Measurements from ENCODE around the gene DOCK1. TPM values are rescaled to one million over a fixed set of nuclear protein-coding genes. Genes with fewer than 3 reads are reported as not detected.
A peak's percentile ranks its signal among the peaks of the same experiment; 100 is the strongest.

The DOCK1 gene
- total and polyA plus RNA-seq, 2 donors (not counting 1 experiment from before 2014, with no cell fraction given), result 20.5 to 91.0 TPM

DNA sequence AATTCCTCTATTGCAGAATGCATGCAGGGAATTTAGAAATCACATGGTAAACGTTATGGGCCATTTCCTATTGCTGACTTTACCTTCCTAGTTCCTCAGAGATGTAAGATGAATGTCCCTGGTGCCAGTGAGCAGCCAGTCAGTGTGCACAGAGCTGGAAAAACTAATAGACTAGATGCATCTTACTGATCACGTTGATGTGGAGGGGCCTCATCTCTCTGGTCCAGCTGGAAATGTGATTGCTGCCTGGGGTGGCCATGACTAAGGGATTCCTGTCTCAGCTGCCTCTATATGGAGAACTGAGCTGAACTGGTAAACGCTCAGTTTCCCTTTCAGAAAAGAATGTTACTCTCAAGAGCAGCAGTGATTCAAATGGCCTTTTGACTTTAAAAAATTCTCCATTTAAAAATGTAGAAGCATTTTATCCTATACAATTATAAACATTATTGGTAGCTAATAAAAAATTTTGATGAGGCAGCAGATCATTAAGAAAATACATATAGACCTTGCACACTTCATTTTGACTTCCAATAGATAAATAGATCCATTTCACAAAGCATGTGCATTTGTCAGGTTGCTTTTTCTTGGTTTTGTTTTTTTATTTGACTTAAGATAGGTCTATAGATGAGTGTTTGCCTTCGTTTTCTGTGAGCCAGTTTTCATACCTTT lies 371.7 kb downstream of the DOCK1 start:
- Histone ChIP-seq H3K9ac (ENCODE audit: insufficient read depth, low read length) (no peak overlapping the region), H3K9me3 (ENCODE audit: control insufficient read depth, insufficient read depth, low read depth, low read length) (no peaks in the 10 kb centered on the region), H3K27me3 (ENCODE audit: control insufficient read depth, insufficient read depth, low read length) (no peaks in the 10 kb centered on the region), H3K4me1 (ENCODE audit: control insufficient read depth, extremely low read depth, insufficient read depth, low read length) (no peaks in the 10 kb centered on the region), H3K4me3 (replicated peaks in 1 of 4; ENCODE audit: control extremely low read depth in 1 of 4, insufficient read depth in 1 of 4, low read depth in 3 of 4, low read length in 4 of 4) (no peak overlapping the region), H4K20me1 (ENCODE audit: control insufficient read depth, extremely low read depth, insufficient read depth, low read length) (no peaks in the 10 kb centered on the region), H3K4me2 (ENCODE audit: extremely low read depth, insufficient read depth, low read length) (no peak overlapping the region), H3K27ac (ENCODE audit: insufficient read depth, low read length) (no peak overlapping the region), H2AFZ (ENCODE audit: low read length) (no peak overlapping the region), H3K79me2 (ENCODE audit: control insufficient read depth, insufficient read depth, low read length) (no peaks in the 10 kb centered on the region), H3K36me3 (ENCODE audit: control insufficient read depth, insufficient read depth, low read length) (no peaks in the 10 kb centered on the region)
- TF ChIP-seq EZH2 (IDR thresholded peaks at IDR 0.05; ENCODE audit: low read length, missing control alignments), result no peak
- TF ChIP-seq, protein P1, sequence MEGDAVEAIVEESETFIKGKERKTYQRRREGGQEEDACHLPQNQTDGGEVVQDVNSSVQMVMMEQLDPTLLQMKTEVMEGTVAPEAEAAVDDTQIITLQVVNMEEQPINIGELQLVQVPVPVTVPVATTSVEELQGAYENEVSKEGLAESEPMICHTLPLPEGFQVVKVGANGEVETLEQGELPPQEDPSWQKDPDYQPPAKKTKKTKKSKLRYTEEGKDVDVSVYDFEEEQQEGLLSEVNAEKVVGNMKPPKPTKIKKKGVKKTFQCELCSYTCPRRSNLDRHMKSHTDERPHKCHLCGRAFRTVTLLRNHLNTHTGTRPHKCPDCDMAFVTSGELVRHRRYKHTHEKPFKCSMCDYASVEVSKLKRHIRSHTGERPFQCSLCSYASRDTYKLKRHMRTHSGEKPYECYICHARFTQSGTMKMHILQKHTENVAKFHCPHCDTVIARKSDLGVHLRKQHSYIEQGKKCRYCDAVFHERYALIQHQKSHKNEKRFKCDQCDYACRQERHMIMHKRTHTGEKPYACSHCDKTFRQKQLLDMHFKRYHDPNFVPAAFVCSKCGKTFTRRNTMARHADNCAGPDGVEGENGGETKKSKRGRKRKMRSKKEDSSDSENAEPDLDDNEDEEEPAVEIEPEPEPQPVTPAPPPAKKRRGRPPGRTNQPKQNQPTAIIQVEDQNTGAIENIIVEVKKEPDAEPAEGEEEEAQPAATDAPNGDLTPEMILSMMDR (conservative IDR thresholded peaks at IDR 0.05 in 1 of 2, IDR thresholded peaks at IDR 0.05 in 1 of 2; ENCODE audit: low read depth in 1 of 2, low read length in 2 of 2), result no peak
- DNase-seq (ENCODE audit: low read depth in 2 of 2), result peak in 1 of 2 donors; percentile 11

DNA sequence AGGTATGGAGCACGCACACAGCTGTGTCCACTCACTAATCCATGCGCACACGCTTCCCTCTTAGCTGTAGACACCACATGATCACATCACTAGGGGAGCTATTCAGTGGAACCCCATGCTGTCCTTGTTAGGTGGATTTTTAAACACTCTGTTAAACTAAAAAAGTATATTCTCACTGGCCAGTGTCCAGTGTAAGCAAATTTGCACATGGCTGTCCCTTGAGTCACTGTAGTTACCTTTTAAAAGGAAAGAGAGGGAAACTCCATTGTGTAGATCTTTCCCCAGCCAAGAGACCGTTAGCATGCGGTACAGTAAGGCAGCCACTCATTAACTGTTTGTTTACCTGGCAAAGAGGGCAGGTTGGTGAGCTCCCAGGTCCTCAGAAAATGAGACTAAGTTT lies 372.8 kb downstream of the DOCK1 start:
- peak; percentile 46 to 81 for DNase-seq (ENCODE audit: low read depth in 2 of 2)
- Histone ChIP-seq H3K4me1 (ENCODE audit: control insufficient read depth, extremely low read depth, insufficient read depth, low read length) (no peaks in the 10 kb centered on the region), H3K36me3 (ENCODE audit: control insufficient read depth, insufficient read depth, low read length) (no peaks in the 10 kb centered on the region), H3K27ac (ENCODE audit: insufficient read depth, low read length) (no peak overlapping the region), H2AFZ (ENCODE audit: low read length) (no peak overlapping the region), H4K20me1 (ENCODE audit: control insufficient read depth, extremely low read depth, insufficient read depth, low read length) (no peaks in the 10 kb centered on the region), H3K9me3 (ENCODE audit: control insufficient read depth, insufficient read depth, low read depth, low read length) (no peaks in the 10 kb centered on the region), H3K4me3 (replicated peaks in 1 of 4; ENCODE audit: control extremely low read depth in 1 of 4, insufficient read depth in 1 of 4, low read depth in 3 of 4, low read length in 4 of 4) (no peak overlapping the region), H3K4me2 (ENCODE audit: extremely low read depth, insufficient read depth, low read length) (no peak overlapping the region), H3K9ac (ENCODE audit: insufficient read depth, low read length) (no peak overlapping the region), H3K27me3 (ENCODE audit: control insufficient read depth, insufficient read depth, low read length) (no peaks in the 10 kb centered on the region), H3K79me2 (ENCODE audit: control insufficient read depth, insufficient read depth, low read length) (no peaks in the 10 kb centered on the region)
- no peak for TF ChIP-seq EZH2 (IDR thresholded peaks at IDR 0.05; ENCODE audit: low read length, missing control alignments)
- TF ChIP-seq, protein P1 (conservative IDR thresholded peaks at IDR 0.05 in 1 of 2, IDR thresholded peaks at IDR 0.05 in 1 of 2; ENCODE audit: low read depth in 1 of 2, low read length in 2 of 2), result no peak

DNA sequence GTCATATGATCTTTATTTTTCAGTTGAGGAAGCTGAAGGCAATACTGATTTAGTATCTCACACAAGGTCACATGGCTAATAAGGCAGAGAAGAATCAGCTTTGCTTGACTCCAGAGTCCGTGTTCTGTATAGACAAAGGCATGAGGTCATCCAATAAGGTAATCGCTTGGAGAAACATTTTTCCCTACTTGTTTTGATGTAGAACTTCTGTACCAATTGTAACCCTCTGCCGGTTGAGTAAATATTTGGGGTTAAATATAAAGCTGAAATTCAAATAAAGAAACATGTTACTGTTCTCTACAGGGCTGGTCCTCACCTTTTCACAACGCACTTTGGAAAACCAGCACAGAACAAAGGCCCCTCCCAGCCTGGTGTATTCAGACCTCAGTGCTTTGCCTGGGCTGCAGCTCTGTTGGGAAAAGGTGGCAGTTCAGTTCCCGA lies 374.1 kb downstream of the DOCK1 start:
- Histone ChIP-seq H3K27me3 (ENCODE audit: control insufficient read depth, insufficient read depth, low read length) (no peaks in the 10 kb centered on the region), H3K79me2 (ENCODE audit: control insufficient read depth, insufficient read depth, low read length) (no peaks in the 10 kb centered on the region), H4K20me1 (ENCODE audit: control insufficient read depth, extremely low read depth, insufficient read depth, low read length) (no peaks in the 10 kb centered on the region), H3K9me3 (ENCODE audit: control insufficient read depth, insufficient read depth, low read depth, low read length) (no peaks in the 10 kb centered on the region), H3K27ac (ENCODE audit: insufficient read depth, low read length) (no peak overlapping the region), H3K9ac (ENCODE audit: insufficient read depth, low read length) (no peak overlapping the region), H2AFZ (ENCODE audit: low read length) (no peak overlapping the region), H3K36me3 (ENCODE audit: control insufficient read depth, insufficient read depth, low read length) (no peaks in the 10 kb centered on the region), H3K4me1 (ENCODE audit: control insufficient read depth, extremely low read depth, insufficient read depth, low read length) (no peaks in the 10 kb centered on the region), H3K4me2 (ENCODE audit: extremely low read depth, insufficient read depth, low read length) (no peak overlapping the region), H3K4me3 (replicated peaks in 1 of 4; ENCODE audit: control extremely low read depth in 1 of 4, insufficient read depth in 1 of 4, low read depth in 3 of 4, low read length in 4 of 4) (no peak overlapping the region)
- TF ChIP-seq, protein P1 (conservative IDR thresholded peaks at IDR 0.05 in 1 of 2, IDR thresholded peaks at IDR 0.05 in 1 of 2; ENCODE audit: low read depth in 1 of 2, low read length in 2 of 2), result no peak
- no peak for TF ChIP-seq EZH2 (IDR thresholded peaks at IDR 0.05; ENCODE audit: low read length, missing control alignments)
- no peak for DNase-seq (ENCODE audit: low read depth in 2 of 2)

Measured in fibroblast of lung (primary cell).